ENCODE measurements around the gene AMER3.

AMER3 gene

GRCh38 chr2:130776550-130776949, 21.2 kb downstream of the AMER3 start:
- no peaks in the 10 kb centered on the region for H3K9me3 ChIP-seq (ENCODE audit: control insufficient read depth, low read length)
- no peaks in the 10 kb centered on the region for H3K27me3 ChIP-seq (ENCODE audit: control insufficient read depth, insufficient read depth, low read length, poor library complexity, severe bottlenecking)
- no peak overlapping the region for H3K27ac ChIP-seq (ENCODE audit: insufficient read depth, low read depth, low read length, poor library complexity, severe bottlenecking)
- H3K4me3 ChIP-seq (ENCODE audit: insufficient read depth, low read depth, low read length) = no peak overlapping the region
- 68 to 70% methylated on average over 3 to 4 of the region's 4 CpGs for WGBS, 2 experiments
- no peaks in the 10 kb centered on the region for H3K36me3 ChIP-seq (ENCODE audit: control insufficient read depth, insufficient read depth, low read length)
- H3K4me1 ChIP-seq (ENCODE audit: control insufficient read depth, insufficient read depth, low read length) = no peaks in the 10 kb centered on the region

- Histone ChIP-seq H3K9me3 (ENCODE audit: control insufficient read depth, low read length) (no peaks in the 10 kb centered on the region), H3K27ac (ENCODE audit: insufficient read depth, low read depth, low read length, poor library complexity, severe bottlenecking) (no peak overlapping the region), H3K27me3 (ENCODE audit: control insufficient read depth, insufficient read depth, low read length, poor library complexity, severe bottlenecking) (no peaks in the 10 kb centered on the region), H3K36me3 (ENCODE audit: control insufficient read depth, insufficient read depth, low read length) (no peaks in the 10 kb centered on the region), H3K4me3 (ENCODE audit: insufficient read depth, low read depth, low read length) (no peak overlapping the region), H3K4me1 (ENCODE audit: control insufficient read depth, insufficient read depth, low read length) (no peaks in the 10 kb centered on the region)
- 96 to 97% methylated on average over 9 of the region's 9 CpGs for WGBS, 2 experiments
Measured at GRCh38 chr2:130778781-130779180, 23.4 kb downstream of the AMER3 start.

GRCh38 chr2:130785466-130786055, 30.2 kb downstream of the AMER3 start:
- Histone ChIP-seq H3K27me3 (ENCODE audit: control insufficient read depth, insufficient read depth, low read length, poor library complexity, severe bottlenecking) (no peaks in the 10 kb centered on the region), H3K4me3 (ENCODE audit: insufficient read depth, low read depth, low read length) (no peak overlapping the region), H3K27ac (ENCODE audit: insufficient read depth, low read depth, low read length, poor library complexity, severe bottlenecking) (no peak overlapping the region), H3K36me3 (ENCODE audit: control insufficient read depth, insufficient read depth, low read length) (no peaks in the 10 kb centered on the region), H3K4me1 (ENCODE audit: control insufficient read depth, insufficient read depth, low read length) (no peaks in the 10 kb centered on the region), H3K9me3 (ENCODE audit: control insufficient read depth, low read length) (no peaks in the 10 kb centered on the region)
- WGBS, 2 experiments = 91 to 93% methylated on average over 12 of the region's 12 CpGs

DNA sequence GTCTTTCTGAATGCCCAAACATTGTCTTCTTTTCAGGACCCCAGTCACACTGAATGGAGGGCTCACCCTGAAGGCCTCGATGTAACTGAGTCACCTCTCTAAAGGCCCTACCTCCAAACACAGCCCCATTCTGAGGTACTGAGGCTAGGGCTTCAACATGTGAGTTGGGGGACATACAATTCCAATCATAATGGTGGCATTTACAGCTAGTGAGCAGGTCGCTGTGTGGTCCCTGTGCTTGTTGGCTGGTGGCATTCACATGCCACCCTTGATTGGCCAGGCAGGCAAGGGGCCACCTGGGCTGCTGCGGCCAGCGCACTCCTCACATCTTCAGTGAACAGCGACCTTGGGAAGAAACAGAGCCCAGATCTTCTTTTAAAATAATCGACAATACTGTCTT, 30.7 kb downstream of the AMER3 start:
- Histone ChIP-seq H3K9me3 (ENCODE audit: control insufficient read depth, low read length) (no peaks in the 10 kb centered on the region), H3K36me3 (ENCODE audit: control insufficient read depth, insufficient read depth, low read length) (no peaks in the 10 kb centered on the region), H3K4me3 (ENCODE audit: insufficient read depth, low read depth, low read length) (no peak overlapping the region), H3K27me3 (ENCODE audit: control insufficient read depth, insufficient read depth, low read length, poor library complexity, severe bottlenecking) (no peaks in the 10 kb centered on the region), H3K27ac (ENCODE audit: insufficient read depth, low read depth, low read length, poor library complexity, severe bottlenecking) (no peak overlapping the region), H3K4me1 (ENCODE audit: control insufficient read depth, insufficient read depth, low read length) (no peaks in the 10 kb centered on the region)
- 92 to 95% methylated on average over 6 of the region's 6 CpGs for WGBS, 2 experiments

DNA sequence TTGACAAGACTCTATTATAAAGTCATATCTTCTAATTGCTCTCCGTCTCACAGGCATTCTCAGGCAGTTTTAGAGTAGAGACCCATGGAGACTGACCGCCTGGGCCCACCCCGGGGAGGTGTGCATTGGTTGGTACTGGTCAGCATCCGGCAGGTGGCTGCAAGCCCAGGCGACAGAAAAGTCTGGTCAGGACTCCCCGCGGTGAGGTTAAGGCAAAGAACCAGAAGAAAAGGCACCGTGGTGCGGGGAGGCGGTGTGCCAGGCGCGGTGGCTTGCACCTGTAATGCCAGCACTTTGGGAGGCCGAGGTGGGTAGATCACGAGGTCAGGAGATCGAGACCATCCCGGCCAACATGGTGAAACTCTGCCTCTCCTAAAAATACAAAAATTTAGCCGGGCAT, 32.5 kb downstream of the AMER3 start:
- Histone ChIP-seq H3K36me3 (ENCODE audit: control insufficient read depth, insufficient read depth, low read length) (no peaks in the 10 kb centered on the region), H3K4me3 (ENCODE audit: insufficient read depth, low read depth, low read length) (no peak overlapping the region), H3K27me3 (ENCODE audit: control insufficient read depth, insufficient read depth, low read length, poor library complexity, severe bottlenecking) (no peaks in the 10 kb centered on the region), H3K9me3 (ENCODE audit: control insufficient read depth, low read length) (no peaks in the 10 kb centered on the region), H3K27ac (ENCODE audit: insufficient read depth, low read depth, low read length, poor library complexity, severe bottlenecking) (no peak overlapping the region), H3K4me1 (ENCODE audit: control insufficient read depth, insufficient read depth, low read length) (no peaks in the 10 kb centered on the region)
- WGBS, 2 experiments = 86 to 89% methylated on average over 17 of the region's 17 CpGs

DNA sequence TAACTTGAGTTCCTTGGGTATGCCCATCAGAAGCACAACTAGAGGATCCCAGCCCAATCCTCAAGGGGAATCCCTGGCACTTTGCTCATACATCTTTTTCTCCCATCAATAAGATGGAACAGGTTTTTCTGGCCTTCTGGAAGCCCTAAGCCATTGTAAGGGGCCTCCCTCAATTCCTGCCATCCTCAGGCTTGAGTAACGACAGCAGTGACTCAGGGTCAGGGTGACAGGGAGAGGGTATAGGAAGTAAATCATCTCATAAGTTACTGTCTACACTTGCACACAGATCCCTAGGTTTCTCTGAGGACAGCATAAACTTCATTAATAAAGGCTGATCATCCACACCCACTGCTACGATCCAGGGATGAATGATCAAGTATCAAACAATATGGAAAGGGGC, 35.0 kb downstream of the AMER3 start:
- Histone ChIP-seq H3K36me3 (ENCODE audit: control insufficient read depth, insufficient read depth, low read length) (no peaks in the 10 kb centered on the region), H3K9me3 (ENCODE audit: control insufficient read depth, low read length) (no peaks in the 10 kb centered on the region), H3K27me3 (ENCODE audit: control insufficient read depth, insufficient read depth, low read length, poor library complexity, severe bottlenecking) (no peaks in the 10 kb centered on the region), H3K4me3 (ENCODE audit: insufficient read depth, low read depth, low read length) (no peak overlapping the region), H3K4me1 (ENCODE audit: control insufficient read depth, insufficient read depth, low read length) (no peaks in the 10 kb centered on the region), H3K27ac (ENCODE audit: insufficient read depth, low read depth, low read length, poor library complexity, severe bottlenecking) (no peak overlapping the region)
- 94 to 96% methylated on average over 2 of the region's 2 CpGs for WGBS, 2 experiments

DNA sequence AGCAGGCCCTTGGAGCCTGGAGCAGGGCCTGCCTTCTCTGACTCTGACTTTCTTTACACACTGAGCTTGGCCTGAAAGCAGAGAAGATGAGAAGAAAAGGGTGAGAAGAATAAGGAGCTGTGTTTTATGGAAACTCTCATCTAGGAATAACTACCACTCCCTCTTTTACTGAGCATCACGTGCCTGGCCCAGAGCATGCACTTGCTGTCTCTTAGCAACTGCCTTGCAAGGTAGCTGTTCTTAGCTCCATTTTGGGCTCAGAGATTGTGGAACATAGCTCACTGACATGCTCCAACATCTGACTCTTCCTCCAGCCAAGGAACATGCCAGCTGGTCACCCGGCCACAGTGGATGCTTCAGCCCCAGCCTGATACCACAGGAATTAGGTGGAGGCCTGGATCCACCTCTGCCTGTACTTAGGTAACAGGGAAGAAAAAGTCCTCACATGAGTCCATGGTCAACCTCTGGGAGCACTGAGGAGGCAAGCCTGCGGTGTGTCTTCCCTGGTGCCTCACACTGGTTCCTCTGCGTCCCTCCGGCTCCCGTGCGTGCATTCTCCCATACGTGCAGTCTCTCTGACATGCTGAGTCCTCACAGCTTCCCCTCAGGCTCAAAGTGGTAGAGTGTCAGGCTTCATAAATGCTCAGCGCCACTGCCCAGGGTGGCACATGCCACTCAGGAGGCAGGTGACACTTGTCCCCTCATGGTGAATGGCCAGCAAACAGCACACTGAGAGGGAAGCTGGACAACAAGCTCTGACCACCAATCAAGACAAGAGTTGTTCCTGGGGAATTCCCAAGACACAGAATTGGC, 35.7 kb downstream of the AMER3 start:
- WGBS, 2 experiments = 93% methylated on average over 9 of the region's 9 CpGs
- H3K27me3 ChIP-seq (ENCODE audit: control insufficient read depth, insufficient read depth, low read length, poor library complexity, severe bottlenecking) = no peaks in the 10 kb centered on the region
- peaks cover 3% of the 10 kb centered on the region for H3K4me1 ChIP-seq (ENCODE audit: control insufficient read depth, insufficient read depth, low read length)
- H3K36me3 ChIP-seq (ENCODE audit: control insufficient read depth, insufficient read depth, low read length) = no peaks in the 10 kb centered on the region
- no peak overlapping the region for H3K4me3 ChIP-seq (ENCODE audit: insufficient read depth, low read depth, low read length)
- H3K9me3 ChIP-seq (ENCODE audit: control insufficient read depth, low read length) = no peaks in the 10 kb centered on the region
- H3K27ac ChIP-seq (ENCODE audit: insufficient read depth, low read depth, low read length, poor library complexity, severe bottlenecking) = no peak overlapping the region

DNA sequence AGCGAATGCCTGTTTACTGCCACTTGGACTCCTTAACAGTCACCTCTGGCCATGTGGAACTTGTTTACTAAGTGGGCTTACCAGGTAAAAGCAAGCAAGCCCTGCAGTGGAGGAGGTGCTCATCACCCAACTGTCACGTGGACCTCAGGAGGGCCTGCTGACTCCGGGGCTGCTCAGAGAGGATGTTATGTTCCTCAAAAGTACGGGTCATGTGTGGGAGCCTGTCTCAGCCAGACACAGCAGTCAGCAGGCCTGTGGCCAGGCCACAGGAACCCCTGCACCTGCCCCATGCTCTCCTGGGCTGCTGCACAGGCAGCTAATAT, 36.2 kb downstream of the AMER3 start:
- Histone ChIP-seq H3K4me1 (ENCODE audit: control insufficient read depth, insufficient read depth, low read length) (peaks cover 7% of the 10 kb centered on the region), H3K36me3 (ENCODE audit: control insufficient read depth, insufficient read depth, low read length) (no peaks in the 10 kb centered on the region), H3K27ac (ENCODE audit: insufficient read depth, low read depth, low read length, poor library complexity, severe bottlenecking) (no peak overlapping the region), H3K27me3 (ENCODE audit: control insufficient read depth, insufficient read depth, low read length, poor library complexity, severe bottlenecking) (no peaks in the 10 kb centered on the region), H3K4me3 (ENCODE audit: insufficient read depth, low read depth, low read length) (no peak overlapping the region), H3K9me3 (ENCODE audit: control insufficient read depth, low read length) (no peaks in the 10 kb centered on the region)
- 87 to 92% methylated on average over 4 of the region's 4 CpGs for WGBS, 2 experiments

- peaks cover 17% of the 10 kb centered on the region for H3K27me3 ChIP-seq (ENCODE audit: control insufficient read depth, insufficient read depth, low read length, poor library complexity, severe bottlenecking)
- H3K27ac ChIP-seq (ENCODE audit: insufficient read depth, low read depth, low read length, poor library complexity, severe bottlenecking) = no peak overlapping the region
- H3K4me3 ChIP-seq (ENCODE audit: insufficient read depth, low read depth, low read length) = no peak overlapping the region
- H3K4me1 ChIP-seq (ENCODE audit: control insufficient read depth, insufficient read depth, low read length) = peaks cover 15% of the 10 kb centered on the region
- no peaks in the 10 kb centered on the region for H3K36me3 ChIP-seq (ENCODE audit: control insufficient read depth, insufficient read depth, low read length)
- no peaks in the 10 kb centered on the region for H3K9me3 ChIP-seq (ENCODE audit: control insufficient read depth, low read length)
- 77 to 84% methylated on average over 2 of the region's 2 CpGs for WGBS, 2 experiments
Measured at GRCh38 chr2:130795431-130795830, 40.1 kb downstream of the AMER3 start.

DNA sequence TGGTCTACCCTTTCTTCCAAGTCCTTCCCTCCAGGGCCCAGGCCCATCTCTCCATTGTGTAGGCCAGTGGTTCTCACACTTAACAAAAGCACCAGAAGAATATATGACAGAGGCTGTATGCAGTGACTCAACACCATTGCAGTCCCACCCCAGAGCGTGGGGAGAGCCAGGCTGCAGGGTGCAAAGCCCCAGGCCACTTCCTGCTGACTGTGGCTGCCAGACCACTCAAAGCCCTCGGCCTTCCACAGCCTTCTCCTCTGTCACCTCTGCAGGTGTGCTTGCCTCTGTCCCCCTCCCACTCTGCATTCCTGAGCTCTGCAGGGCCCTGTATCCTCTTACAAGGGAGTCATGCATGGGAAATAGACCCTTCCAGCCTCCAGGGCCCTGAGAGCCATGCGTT, 41.0 kb downstream of the AMER3 start:
- H3K27me3 ChIP-seq (ENCODE audit: control insufficient read depth, insufficient read depth, low read length, poor library complexity, severe bottlenecking) = peaks cover 17% of the 10 kb centered on the region
- no peak overlapping the region for H3K27ac ChIP-seq (ENCODE audit: insufficient read depth, low read depth, low read length, poor library complexity, severe bottlenecking)
- H3K36me3 ChIP-seq (ENCODE audit: control insufficient read depth, insufficient read depth, low read length) = no peaks in the 10 kb centered on the region
- WGBS, 2 experiments = 53 to 58% methylated on average over 3 of the region's 3 CpGs
- H3K4me1 ChIP-seq (ENCODE audit: control insufficient read depth, insufficient read depth, low read length) = peaks cover 15% of the 10 kb centered on the region
- no peaks in the 10 kb centered on the region for H3K9me3 ChIP-seq (ENCODE audit: control insufficient read depth, low read length)
- H3K4me3 ChIP-seq (ENCODE audit: insufficient read depth, low read depth, low read length) = no peak overlapping the region

All from ectodermal cell (in vitro differentiated cells).